Panc1 (cell line): ENCODE data around the gene TSHZ1. TPM values are rescaled to one million over a fixed set of nuclear protein-coding genes. Genes with fewer than 3 reads are reported as not detected.

Experiments used
- ATAC-seq: fragments of 200-7000 bp; cut with Tn5 transposase; 2 replicates; pipeline ENCODE4 v1.9.1; 2020; ENCODE audit warnings: mild to moderate bottlenecking, moderate library complexity
- BruUV-seq: library from RNA; stranded (reverse); fragments of 400-500 nt; replicated peaks from 2 replicates; lab custom pipeline; 2021; lab: Mats Ljungman, UMichigan
- CTCF ChIA-PET: fragments of 300-600 bp; sonication (Branson Sonifier 250); formaldehyde crosslinking; loops from one replicate; lab custom pipeline; 2022; ENCODE audit warnings: antibody characterized with exemption; lab: Charles Lee
- POLR2A ChIA-PET: fragments of 300-600 bp; sonication (Branson Sonifier 250); formaldehyde crosslinking; loops from one replicate; lab custom pipeline; 2022; ENCODE audit warnings: antibody characterized with exemption; lab: Charles Lee
- DNase-seq: peaks from one replicate; pipeline ENCODE4 v3.0.0-alpha.2; 2010; ENCODE audit warnings: low read depth, low spot score
- H3K27ac ChIP-seq: 2 replicates; pipeline ENCODE4 v1.5.1; 2011; ENCODE audit warnings: mild to moderate bottlenecking, low read length, inconsistent platforms
- H3K27me3 ChIP-seq: fragments of 200-500 bp; sonication (Bioruptor generic); 2 replicates; pipeline ENCODE4 v1.6.0; 2014; ENCODE audit warnings: low read length, inconsistent platforms; ENCODE audit not compliant: control insufficient read depth, insufficient read depth
- H3K36me3 ChIP-seq: fragments of 200-500 bp; sonication (Bioruptor generic); 2 replicates; pipeline ENCODE4 v1.5.1; 2014; ENCODE audit warnings: inconsistent platforms, mild to moderate bottlenecking, low read length, moderate library complexity; ENCODE audit not compliant: control insufficient read depth, insufficient read depth
- H3K4me1 ChIP-seq: 2 replicates; pipeline ENCODE4 v1.5.1; 2011; ENCODE audit warnings: inconsistent platforms, mild to moderate bottlenecking, low read length, moderate library complexity; ENCODE audit not compliant: control insufficient read depth, insufficient read depth
- H3K4me3 ChIP-seq, 2 experiments: 2 replicates each; pipeline ENCODE4 v1.5.1; 2011 to 2012; ENCODE audit warnings: low read depth in 2 of 2, low read length in 2 of 2, mild to moderate bottlenecking in 2 of 2, inconsistent platforms in 1 of 2, moderate library complexity in 1 of 2
- H3K9me3 ChIP-seq: fragments of 200-500 bp; sonication (Bioruptor generic); 2 replicates; pipeline ENCODE4 v1.5.1; 2014; ENCODE audit warnings: low read depth, mild to moderate bottlenecking, inconsistent platforms, low read length, moderate library complexity; ENCODE audit not compliant: control insufficient read depth, insufficient read depth
- POLR2AphosphoS5 ChIP-seq: IDR thresholded peaks from 2 replicates; pipeline ENCODE4 v1.6.1; 2012; ENCODE audit warnings: mild to moderate bottlenecking, low read depth, low read length, moderate library complexity
- SIN3A ChIP-seq: IDR thresholded peaks from 2 replicates; pipeline ENCODE4 v1.6.1; 2012; ENCODE audit warnings: low read depth, mild to moderate bottlenecking, low read length, moderate library complexity, borderline replicate concordance; ENCODE audit not compliant: insufficient read depth
- TCF7L2 ChIP-seq: IDR thresholded peaks from 2 replicates; pipeline ENCODE4 v1.6.1; 2011; ENCODE audit warnings: mild to moderate bottlenecking, low read depth, low read length, inconsistent platforms
- in situ Hi-C: cut with HindIII; loops from 2 replicates; pipeline ENCODE4 v1.10.0; 2016; ENCODE audit warnings: low sequenced_read_pairs, low pct_unique_long_range_greater_than_20kb
- intact Hi-C: fragments of 100-400 bp; cut with micrococcal nuclease; formaldehyde crosslinking; loops from one replicate; pipeline ENCODE4 v1.10.0; 2022; ENCODE audit not compliant: unreplicated experiment
- total RNA-seq: library from RNA; stranded (reverse); gene quantifications from one replicate; pipeline ENCODE4 v1.2.1, GENCODE V29; 2021; ENCODE audit not compliant: unreplicated experiment
- TF ChIP-seq, protein P1 (sequence below), 2 experiments: IDR thresholded peaks; 2 replicates each; pipeline ENCODE4 v1.6.1; 2011 to 2012; ENCODE audit warnings: low read depth in 2 of 2, control low read depth in 1 of 2, low read length in 1 of 2, mild to moderate bottlenecking in 1 of 2, moderate library complexity in 1 of 2; ENCODE audit not compliant: insufficient read depth in 1 of 2
- TF ChIP-seq, protein P2 (sequence below): fragments of 450-650 bp; IDR thresholded peaks from 2 replicates; pipeline ENCODE4 v1.5.1; 2017; ENCODE audit warnings: mild to moderate bottlenecking

The TSHZ1 gene
- total RNA-seq, 1 experiment from 2014 or later: 10.0 TPM

DNA sequence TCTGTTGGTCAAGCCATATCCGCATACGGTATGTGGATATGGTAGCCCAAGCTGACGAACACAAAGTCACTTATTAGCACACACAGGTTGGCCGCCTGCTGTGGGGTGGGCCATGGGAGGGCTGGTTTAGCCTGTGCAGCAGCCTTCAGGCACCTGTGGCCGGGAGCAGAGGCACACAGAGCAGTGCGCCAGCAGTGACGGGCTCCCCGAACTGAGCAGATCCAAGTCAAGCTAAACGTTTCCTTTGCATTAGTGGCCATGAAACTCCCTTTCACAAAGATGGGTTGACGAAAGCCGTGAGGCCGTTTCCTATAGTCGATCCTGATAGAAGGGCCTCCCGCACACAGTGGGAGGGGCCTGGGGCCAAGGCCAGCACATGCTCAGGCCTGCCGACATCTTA is 72.1 kb downstream of the TSHZ1 start:
- TF ChIP-seq SIN3A (no peak), POLR2AphosphoS5 (no peak), TCF7L2 (no peak)
- TF ChIP-seq, protein P1, sequence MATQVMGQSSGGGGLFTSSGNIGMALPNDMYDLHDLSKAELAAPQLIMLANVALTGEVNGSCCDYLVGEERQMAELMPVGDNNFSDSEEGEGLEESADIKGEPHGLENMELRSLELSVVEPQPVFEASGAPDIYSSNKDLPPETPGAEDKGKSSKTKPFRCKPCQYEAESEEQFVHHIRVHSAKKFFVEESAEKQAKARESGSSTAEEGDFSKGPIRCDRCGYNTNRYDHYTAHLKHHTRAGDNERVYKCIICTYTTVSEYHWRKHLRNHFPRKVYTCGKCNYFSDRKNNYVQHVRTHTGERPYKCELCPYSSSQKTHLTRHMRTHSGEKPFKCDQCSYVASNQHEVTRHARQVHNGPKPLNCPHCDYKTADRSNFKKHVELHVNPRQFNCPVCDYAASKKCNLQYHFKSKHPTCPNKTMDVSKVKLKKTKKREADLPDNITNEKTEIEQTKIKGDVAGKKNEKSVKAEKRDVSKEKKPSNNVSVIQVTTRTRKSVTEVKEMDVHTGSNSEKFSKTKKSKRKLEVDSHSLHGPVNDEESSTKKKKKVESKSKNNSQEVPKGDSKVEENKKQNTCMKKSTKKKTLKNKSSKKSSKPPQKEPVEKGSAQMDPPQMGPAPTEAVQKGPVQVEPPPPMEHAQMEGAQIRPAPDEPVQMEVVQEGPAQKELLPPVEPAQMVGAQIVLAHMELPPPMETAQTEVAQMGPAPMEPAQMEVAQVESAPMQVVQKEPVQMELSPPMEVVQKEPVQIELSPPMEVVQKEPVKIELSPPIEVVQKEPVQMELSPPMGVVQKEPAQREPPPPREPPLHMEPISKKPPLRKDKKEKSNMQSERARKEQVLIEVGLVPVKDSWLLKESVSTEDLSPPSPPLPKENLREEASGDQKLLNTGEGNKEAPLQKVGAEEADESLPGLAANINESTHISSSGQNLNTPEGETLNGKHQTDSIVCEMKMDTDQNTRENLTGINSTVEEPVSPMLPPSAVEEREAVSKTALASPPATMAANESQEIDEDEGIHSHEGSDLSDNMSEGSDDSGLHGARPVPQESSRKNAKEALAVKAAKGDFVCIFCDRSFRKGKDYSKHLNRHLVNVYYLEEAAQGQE (IDR thresholded peaks at IDR 0.05; ENCODE audit: insufficient read depth in 1 of 2, low read depth in 2 of 2, low read length in 1 of 2): no peak
- TF ChIP-seq, protein P2, sequence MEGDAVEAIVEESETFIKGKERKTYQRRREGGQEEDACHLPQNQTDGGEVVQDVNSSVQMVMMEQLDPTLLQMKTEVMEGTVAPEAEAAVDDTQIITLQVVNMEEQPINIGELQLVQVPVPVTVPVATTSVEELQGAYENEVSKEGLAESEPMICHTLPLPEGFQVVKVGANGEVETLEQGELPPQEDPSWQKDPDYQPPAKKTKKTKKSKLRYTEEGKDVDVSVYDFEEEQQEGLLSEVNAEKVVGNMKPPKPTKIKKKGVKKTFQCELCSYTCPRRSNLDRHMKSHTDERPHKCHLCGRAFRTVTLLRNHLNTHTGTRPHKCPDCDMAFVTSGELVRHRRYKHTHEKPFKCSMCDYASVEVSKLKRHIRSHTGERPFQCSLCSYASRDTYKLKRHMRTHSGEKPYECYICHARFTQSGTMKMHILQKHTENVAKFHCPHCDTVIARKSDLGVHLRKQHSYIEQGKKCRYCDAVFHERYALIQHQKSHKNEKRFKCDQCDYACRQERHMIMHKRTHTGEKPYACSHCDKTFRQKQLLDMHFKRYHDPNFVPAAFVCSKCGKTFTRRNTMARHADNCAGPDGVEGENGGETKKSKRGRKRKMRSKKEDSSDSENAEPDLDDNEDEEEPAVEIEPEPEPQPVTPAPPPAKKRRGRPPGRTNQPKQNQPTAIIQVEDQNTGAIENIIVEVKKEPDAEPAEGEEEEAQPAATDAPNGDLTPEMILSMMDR: no peak
- DNase-seq: no peak
- ChIA-PET CTCF (no interaction called here), POLR2A (no interaction called here)
- Histone ChIP-seq H3K4me1 (no peaks in the 10 kb centered on the region), H3K4me3 (no peak overlapping the region), H3K27me3 (no peaks in the 10 kb centered on the region), H3K9me3 (no peaks in the 10 kb centered on the region), H3K36me3 (no peaks in the 10 kb centered on the region), H3K27ac (no peak overlapping the region)
- in situ Hi-C loops: no loop called here
- BruUV-seq: no TSS peak
- intact Hi-C loops: no loop called here
- no peak for ATAC-seq

DNA sequence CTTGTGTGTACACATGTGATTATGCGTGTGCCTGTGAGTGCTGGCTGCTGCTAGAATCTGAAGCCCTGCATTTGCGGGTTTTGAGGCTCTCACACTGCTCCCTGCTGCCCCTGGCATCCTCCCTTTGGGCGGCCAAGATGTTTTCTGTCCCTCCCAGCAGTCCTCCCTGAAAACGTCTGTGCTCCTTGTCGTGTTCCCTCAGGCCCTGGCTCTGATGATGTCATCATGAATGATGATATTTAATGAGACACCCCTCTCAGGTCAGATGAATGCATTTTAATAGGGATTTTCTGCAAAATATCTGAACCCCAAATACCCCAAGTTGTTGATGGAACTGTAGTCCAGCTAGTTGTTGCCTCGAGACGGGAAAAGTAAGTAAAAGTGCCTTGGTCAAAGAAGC is 73.1 kb downstream of the TSHZ1 start:
- Histone ChIP-seq H3K4me3 (no peak overlapping the region), H3K36me3 (no peaks in the 10 kb centered on the region), H3K27ac (no peak overlapping the region), H3K27me3 (no peaks in the 10 kb centered on the region), H3K4me1 (no peaks in the 10 kb centered on the region), H3K9me3 (no peaks in the 10 kb centered on the region)
- CTCF ChIA-PET: no interaction called here
- ATAC-seq: no peak
- no peak for DNase-seq
- in situ Hi-C loops (no loop called here), intact Hi-C loops (no loop called here)
- POLR2A ChIA-PET: no interaction called here
- BruUV-seq: no TSS peak
- TF ChIP-seq, protein P1 (IDR thresholded peaks at IDR 0.05; ENCODE audit: insufficient read depth in 1 of 2, low read depth in 2 of 2, low read length in 1 of 2): no peak
- TF ChIP-seq SIN3A: no peak
- TF ChIP-seq, protein P2: no peak
- TF ChIP-seq TCF7L2: no peak
- no peak for TF ChIP-seq POLR2AphosphoS5
